ENCODE measurements around the gene P4HTM. TPM values are rescaled to one million over a fixed set of nuclear protein-coding genes. Genes with fewer than 3 reads are reported as not detected.

Gene P4HTM
- total and polyA plus RNA-seq, 2 donors (not counting 3 experiments of a cell fraction or from before 2014, with no cell fraction given), result 23.0 to 32.7 TPM

DNA sequence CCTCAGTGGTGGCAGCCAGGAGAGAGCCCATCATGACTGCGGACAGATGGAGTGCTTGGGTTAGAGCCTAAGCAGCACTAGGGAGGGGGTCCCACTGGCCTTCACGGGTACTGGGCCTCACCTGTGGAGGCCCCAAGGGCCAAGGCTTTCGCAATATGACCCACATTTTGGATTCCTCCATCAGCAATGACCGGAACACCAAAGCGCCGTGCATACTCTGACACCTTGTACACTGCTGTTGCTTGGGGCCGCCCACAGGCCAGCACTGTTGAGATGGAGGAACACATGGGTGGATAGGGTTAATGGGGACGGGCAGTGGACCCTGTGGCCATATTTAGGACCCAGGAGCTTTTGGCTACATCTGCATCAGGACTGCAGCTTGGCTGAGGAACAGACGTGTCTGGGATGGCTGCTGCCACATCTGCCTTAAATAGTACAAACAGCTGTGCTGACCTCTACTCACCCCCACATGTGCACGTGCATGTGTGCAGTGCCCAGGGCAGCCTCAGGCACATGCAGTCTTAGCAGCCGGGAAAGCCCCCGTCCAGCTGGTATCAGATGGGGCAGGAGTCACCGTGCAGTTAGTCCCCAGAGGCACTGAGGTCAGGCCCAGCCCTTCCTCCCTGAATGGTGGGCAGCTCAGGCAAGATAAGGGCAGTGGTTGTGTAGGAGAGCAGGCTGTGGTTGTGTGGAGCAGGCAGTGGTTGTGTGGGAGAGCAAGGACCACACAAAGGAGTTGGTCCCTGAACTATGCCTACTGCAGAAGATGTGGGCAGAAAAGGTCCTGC lies 35.2 kb downstream of the P4HTM start:
- Histone ChIP-seq H3K4me3 (replicated peaks in 1 of 3; ENCODE audit: insufficient read depth in 1 of 3, low read depth in 1 of 3, low read length in 3 of 3) (no peak overlapping the region), H4K20me1 (replicated peaks; ENCODE audit: control insufficient read depth, extremely low read depth, insufficient read depth, low read length) (no peaks in the 10 kb centered on the region), H3K9me3 (replicated peaks; ENCODE audit: control insufficient read depth, insufficient read depth, low read length) (no peaks in the 10 kb centered on the region), H3K79me2 (ENCODE audit: control insufficient read depth, insufficient read depth, low read length) (peaks cover 52% of the 10 kb centered on the region), H3K4me2 (ENCODE audit: insufficient read depth, low read length) (no peak overlapping the region), H3K9ac (replicated peaks; ENCODE audit: extremely low read depth, insufficient read depth, low read length) (no peak overlapping the region), H3K4me1 (ENCODE audit: control insufficient read depth, extremely low read depth, insufficient read depth, low read length) (peaks cover 23% of the 10 kb centered on the region), H2AFZ (ENCODE audit: low read depth, low read length) (no peak overlapping the region), H3K9me1 (replicated peaks; ENCODE audit: control insufficient read depth, extremely low read depth, insufficient read depth, low read length) (no peaks in the 10 kb centered on the region), H3K36me3 (ENCODE audit: control insufficient read depth in 2 of 2, extremely low read depth in 1 of 2, insufficient read depth in 2 of 2, low read length in 2 of 2) (peaks cover 13 to 27% of the 10 kb centered on the region in 2 experiments), H3K27ac (ENCODE audit: insufficient read depth, low read depth, low read length) (no peak overlapping the region), H3K27me3 (ENCODE audit: control insufficient read depth in 2 of 2, insufficient read depth in 2 of 2, low read length in 2 of 2) (no peaks in the 10 kb centered on the region)
- no peak for FAIRE-seq
- intact Hi-C loops (cut with micrococcal nuclease), result no loop called here
- ChIA-PET CTCF (interaction anchor here (0.5 to 2.0 kb wide), 2 partner anchors 37 to 167 kb away, joined by 3 to 6 read pairs; no protein-coding TSS in a partner anchor), POLR2A (interaction anchor here (2.4 kb wide), 1 partner anchor 18 kb away, joined by 10 read pairs; the partner anchor contains the start of gene WDR6)
- BruUV-seq (replicated peaks), result no TSS peak
- TF ChIP-seq FOS (IDR thresholded peaks at IDR 0.05; ENCODE audit: borderline replicate concordance, insufficient read depth, low read length) (no peak), POLR2A (IDR thresholded peaks at IDR 0.05; ENCODE audit: low read depth, low read length) (no peak), GATA2 (IDR thresholded peaks at IDR 0.05; ENCODE audit: insufficient read depth, insufficient read length, low read depth, low read length) (no peak), EZH2 (IDR thresholded peaks at IDR 0.05; ENCODE audit: borderline replicate concordance, low read depth, low read length, severe bottlenecking) (no peak), POLR2AphosphoS5 (IDR thresholded peaks at IDR 0.05; ENCODE audit: insufficient read depth, low read depth, low read length) (no peak), JUN (IDR thresholded peaks at IDR 0.05; ENCODE audit: borderline replicate concordance, insufficient read depth, insufficient read length, low read depth) (no peak), MYC (IDR thresholded peaks at IDR 0.05; ENCODE audit: low read depth, low read length) (no peak)
- TF ChIP-seq, protein P1, sequence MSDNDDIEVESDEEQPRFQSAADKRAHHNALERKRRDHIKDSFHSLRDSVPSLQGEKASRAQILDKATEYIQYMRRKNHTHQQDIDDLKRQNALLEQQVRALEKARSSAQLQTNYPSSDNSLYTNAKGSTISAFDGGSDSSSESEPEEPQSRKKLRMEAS (IDR thresholded peaks at IDR 0.05; ENCODE audit: insufficient read depth, insufficient read length), result no peak
- TF ChIP-seq, protein P2, sequence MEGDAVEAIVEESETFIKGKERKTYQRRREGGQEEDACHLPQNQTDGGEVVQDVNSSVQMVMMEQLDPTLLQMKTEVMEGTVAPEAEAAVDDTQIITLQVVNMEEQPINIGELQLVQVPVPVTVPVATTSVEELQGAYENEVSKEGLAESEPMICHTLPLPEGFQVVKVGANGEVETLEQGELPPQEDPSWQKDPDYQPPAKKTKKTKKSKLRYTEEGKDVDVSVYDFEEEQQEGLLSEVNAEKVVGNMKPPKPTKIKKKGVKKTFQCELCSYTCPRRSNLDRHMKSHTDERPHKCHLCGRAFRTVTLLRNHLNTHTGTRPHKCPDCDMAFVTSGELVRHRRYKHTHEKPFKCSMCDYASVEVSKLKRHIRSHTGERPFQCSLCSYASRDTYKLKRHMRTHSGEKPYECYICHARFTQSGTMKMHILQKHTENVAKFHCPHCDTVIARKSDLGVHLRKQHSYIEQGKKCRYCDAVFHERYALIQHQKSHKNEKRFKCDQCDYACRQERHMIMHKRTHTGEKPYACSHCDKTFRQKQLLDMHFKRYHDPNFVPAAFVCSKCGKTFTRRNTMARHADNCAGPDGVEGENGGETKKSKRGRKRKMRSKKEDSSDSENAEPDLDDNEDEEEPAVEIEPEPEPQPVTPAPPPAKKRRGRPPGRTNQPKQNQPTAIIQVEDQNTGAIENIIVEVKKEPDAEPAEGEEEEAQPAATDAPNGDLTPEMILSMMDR (IDR thresholded peaks at IDR 0.05; ENCODE audit: extremely low read depth in 1 of 2, insufficient read depth in 1 of 2, low read depth in 1 of 2, low read length in 2 of 2), result no peak
- dilution Hi-C loops (cut with MboI; ENCODE audit: extremely low pct_ligation_motif_present, low sequenced_read_pairs), result no loop called here
- no peak for DNase-seq (ENCODE audit: low read depth, low spot score)

Measured in endothelial cell of umbilical vein (primary cell).